Measurements from ENCODE around the gene ADAD2. TPM values are rescaled to one million over a fixed set of nuclear protein-coding genes. Genes with fewer than 3 reads are reported as not detected.
"Not testable (repeated sequence)": the region's sequence is repeated elsewhere in the genome, so short reads cannot be mapped to it uniquely, and the experiment has no call there.

ADAD2 gene
- total RNA-seq, 1 donor from 2014 or later = not detected

DNA sequence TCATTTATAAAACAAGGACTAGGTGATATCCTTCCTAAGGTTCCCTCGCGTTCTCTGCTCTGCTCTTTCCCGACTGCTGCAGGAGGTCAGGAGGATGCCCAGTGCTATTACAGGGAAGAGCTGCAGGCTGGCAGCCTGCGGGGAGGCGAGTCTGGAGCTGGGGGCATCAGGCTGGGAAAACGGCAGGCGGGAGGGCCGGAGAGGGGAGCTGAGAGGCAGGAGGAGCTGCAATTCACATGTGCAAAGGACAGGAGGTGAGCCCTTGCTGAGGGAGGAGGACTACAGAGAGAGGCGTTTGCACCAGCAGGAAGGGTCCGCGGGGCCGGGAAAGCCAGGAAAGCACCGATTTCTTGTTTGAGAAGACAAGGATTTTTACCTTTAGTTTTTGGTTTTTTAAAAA lies 8.1 kb downstream of the ADAD2 start:
- Histone ChIP-seq H3K4me1 (peaks cover 30% of the 10 kb centered on the region), H3K27ac (no peak overlapping the region), H3K4me3 (no peak overlapping the region), H3K9me3 (no peaks in the 10 kb centered on the region), H3K27me3 (no peaks in the 10 kb centered on the region), H3K36me3 (no peaks in the 10 kb centered on the region)
- TF ChIP-seq POLR2A (IDR thresholded peaks at IDR 0.05) (no peak), POLR2AphosphoS5 (IDR thresholded peaks at IDR 0.05; ENCODE audit: insufficient read depth in 1 of 2, low read depth in 1 of 2) (no peak)
- TF ChIP-seq, protein P1, sequence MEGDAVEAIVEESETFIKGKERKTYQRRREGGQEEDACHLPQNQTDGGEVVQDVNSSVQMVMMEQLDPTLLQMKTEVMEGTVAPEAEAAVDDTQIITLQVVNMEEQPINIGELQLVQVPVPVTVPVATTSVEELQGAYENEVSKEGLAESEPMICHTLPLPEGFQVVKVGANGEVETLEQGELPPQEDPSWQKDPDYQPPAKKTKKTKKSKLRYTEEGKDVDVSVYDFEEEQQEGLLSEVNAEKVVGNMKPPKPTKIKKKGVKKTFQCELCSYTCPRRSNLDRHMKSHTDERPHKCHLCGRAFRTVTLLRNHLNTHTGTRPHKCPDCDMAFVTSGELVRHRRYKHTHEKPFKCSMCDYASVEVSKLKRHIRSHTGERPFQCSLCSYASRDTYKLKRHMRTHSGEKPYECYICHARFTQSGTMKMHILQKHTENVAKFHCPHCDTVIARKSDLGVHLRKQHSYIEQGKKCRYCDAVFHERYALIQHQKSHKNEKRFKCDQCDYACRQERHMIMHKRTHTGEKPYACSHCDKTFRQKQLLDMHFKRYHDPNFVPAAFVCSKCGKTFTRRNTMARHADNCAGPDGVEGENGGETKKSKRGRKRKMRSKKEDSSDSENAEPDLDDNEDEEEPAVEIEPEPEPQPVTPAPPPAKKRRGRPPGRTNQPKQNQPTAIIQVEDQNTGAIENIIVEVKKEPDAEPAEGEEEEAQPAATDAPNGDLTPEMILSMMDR (IDR thresholded peaks at IDR 0.05) = no peak
- intact Hi-C loops (cut with DNase I) = no loop called here
- DNase-seq (ENCODE audit: extremely low spot score in 2 of 2) = no peak

DNA sequence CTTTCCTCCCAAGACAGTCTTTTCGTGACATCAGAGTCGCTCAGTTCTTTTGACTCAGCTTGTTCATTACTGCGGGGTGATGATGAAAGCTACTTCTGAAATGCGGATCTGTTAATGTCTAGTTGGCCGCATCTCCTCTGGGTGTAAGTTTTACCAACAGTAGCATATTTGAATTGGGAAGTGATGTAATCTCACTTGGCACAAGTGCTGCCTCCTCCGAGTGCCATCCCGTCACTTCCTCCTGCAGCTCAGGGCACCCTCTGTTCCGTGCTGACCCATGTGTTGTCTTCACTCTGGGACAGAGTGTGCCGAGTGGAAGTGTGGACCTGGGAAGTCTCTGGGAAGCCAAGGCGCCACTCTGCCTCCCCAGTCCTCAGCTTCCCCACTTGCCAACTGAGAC lies 8.9 kb downstream of the ADAD2 start:
- Histone ChIP-seq H3K9me3 (no peaks in the 10 kb centered on the region), H3K4me1 (peaks cover 30% of the 10 kb centered on the region), H3K27me3 (no peaks in the 10 kb centered on the region), H3K4me3 (no peak overlapping the region), H3K36me3 (no peaks in the 10 kb centered on the region), H3K27ac (no peak overlapping the region)
- TF ChIP-seq POLR2AphosphoS5 (IDR thresholded peaks at IDR 0.05; ENCODE audit: insufficient read depth in 1 of 2, low read depth in 1 of 2) = peak in 1 of 2 donors; percentile 46
- TF ChIP-seq POLR2A (IDR thresholded peaks at IDR 0.05) = no peak
- no peak for DNase-seq (ENCODE audit: extremely low spot score in 2 of 2)
- intact Hi-C loops (cut with DNase I) = no loop called here

DNA sequence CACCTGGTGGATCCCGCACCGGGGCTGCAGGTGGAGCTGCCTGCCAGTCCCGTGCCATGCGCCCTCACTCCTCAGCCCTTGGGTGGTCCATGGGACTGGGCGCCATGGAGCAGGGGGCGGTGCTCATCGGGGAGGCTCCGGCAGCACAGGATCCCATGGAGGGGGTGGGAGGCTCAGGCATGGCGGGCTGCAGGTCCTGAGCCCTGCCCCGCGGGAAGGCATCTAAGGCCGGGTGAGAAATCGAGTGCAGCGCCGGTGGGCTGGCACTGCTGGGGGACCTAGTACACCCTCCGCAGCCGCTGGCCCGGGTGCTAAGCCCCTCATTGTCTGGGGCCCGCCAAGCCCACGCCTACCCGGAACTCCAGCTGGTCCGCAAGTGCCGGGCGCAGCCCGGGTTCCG lies 13.6 kb downstream of the ADAD2 start:
- H3K27me3 ChIP-seq; intact Hi-C loops (cut with DNase I); DNase-seq (ENCODE audit: extremely low spot score in 2 of 2); H3K27ac ChIP-seq; H3K36me3 ChIP-seq; H3K4me3 ChIP-seq; H3K4me1 ChIP-seq; H3K9me3 ChIP-seq: not testable (repeated sequence)

DNA sequence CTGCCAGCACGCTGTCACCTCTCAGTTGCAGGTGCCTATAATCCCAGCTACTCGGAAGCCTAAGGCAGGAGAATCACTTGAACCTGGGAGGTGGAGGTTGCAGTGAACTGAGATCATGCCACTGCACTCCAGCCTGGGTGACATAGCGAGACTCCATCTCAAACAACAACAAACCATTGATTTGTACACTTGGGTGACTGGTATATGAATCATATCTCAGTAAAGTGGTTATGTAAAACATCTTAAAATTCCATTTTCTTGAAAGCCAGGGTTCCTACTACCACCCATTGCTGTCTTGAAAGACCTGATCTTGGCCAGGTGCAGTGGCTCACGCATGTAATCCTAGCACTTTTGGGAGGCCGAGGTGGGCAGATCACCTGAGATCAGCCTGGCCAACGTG lies 14.2 kb downstream of the ADAD2 start:
- H3K9me3 ChIP-seq; H3K4me1 ChIP-seq; H3K36me3 ChIP-seq; DNase-seq (ENCODE audit: extremely low spot score in 2 of 2); H3K4me3 ChIP-seq; H3K27ac ChIP-seq; H3K27me3 ChIP-seq; intact Hi-C loops (cut with DNase I): not testable (repeated sequence)

DNA sequence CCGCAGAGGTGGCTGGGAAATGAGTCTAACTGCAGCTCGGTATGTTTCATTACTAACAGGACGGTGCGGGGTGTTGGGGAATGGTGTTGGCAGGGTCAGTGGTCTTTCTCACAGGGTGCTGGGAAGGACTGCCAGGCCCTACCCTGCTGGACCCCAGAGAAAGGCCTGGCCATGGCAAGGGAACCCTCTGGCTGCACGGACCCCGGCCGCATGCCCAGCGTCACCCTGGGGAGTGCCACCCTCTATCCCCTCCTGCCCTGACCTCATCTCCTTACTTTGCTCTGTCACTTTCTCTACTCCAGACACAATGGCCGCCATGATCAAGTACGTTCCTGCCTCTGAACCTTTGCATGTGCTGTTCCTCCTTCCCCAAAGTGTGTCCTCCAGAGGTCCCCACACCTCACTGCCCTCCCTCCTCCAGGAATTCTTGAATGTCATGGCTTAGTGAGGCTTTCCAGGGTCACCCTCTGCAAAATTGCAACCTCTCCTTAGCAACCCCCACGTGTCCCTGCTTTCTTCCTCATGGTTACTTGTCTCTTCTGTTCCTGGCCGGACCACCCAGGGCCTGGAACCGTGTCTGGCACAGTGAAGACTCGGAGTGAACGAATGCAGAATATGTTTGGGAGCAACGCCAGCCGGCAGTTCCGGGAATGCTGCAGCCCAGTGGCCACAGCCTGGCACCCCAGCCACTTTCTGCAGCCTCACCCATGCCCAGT lies 15.2 kb downstream of the ADAD2 start:
- no peak overlapping the region for H3K4me3 ChIP-seq
- intact Hi-C loops (cut with DNase I) = no loop called here
- no peak overlapping the region for H3K27ac ChIP-seq
- H3K4me1 ChIP-seq = no peaks in the 10 kb centered on the region
- H3K27me3 ChIP-seq = no peaks in the 10 kb centered on the region
- TF ChIP-seq, protein P1 (IDR thresholded peaks at IDR 0.05) = no peak
- H3K9me3 ChIP-seq = no peaks in the 10 kb centered on the region
- DNase-seq (ENCODE audit: extremely low spot score in 2 of 2) = no peak
- H3K36me3 ChIP-seq = no peaks in the 10 kb centered on the region

DNA sequence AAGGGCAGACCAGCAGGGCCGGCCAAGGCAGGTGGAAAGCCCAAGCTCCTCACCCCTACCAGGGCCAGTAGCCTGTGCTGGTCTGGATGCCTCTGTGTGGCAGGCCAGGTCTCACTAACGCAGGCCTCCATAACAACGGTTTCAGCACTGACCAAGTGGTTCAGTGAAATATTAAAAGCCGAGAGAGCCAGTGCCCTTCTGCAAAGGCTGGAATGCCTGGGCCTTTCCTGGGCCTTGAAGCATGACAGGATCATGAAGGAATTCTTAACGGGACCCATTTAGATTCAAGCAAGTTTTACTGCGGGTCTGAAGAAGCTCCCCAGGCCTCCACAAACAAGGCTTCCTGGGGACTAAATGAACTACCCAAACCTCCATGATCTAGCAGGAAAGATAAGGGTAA lies 16.3 kb downstream of the ADAD2 start:
- no peaks in the 10 kb centered on the region for H3K27me3 ChIP-seq
- H3K36me3 ChIP-seq = no peaks in the 10 kb centered on the region
- TF ChIP-seq POLR2AphosphoS5 (IDR thresholded peaks at IDR 0.05; ENCODE audit: insufficient read depth in 1 of 2, low read depth in 1 of 2) (no peak), POLR2A (IDR thresholded peaks at IDR 0.05) (no peak)
- TF ChIP-seq, protein P1 (IDR thresholded peaks at IDR 0.05) = no peak
- intact Hi-C loops (cut with DNase I) = no loop called here
- no peak overlapping the region for H3K4me3 ChIP-seq
- DNase-seq (ENCODE audit: extremely low spot score in 2 of 2) = no peak
- H3K27ac ChIP-seq = no peak overlapping the region
- H3K4me1 ChIP-seq = no peaks in the 10 kb centered on the region
- H3K9me3 ChIP-seq = no peaks in the 10 kb centered on the region

All from vagina (tissue), 2 donors.